Neural progenitor cell (in vitro differentiated cells): ENCODE results near the gene INTU. TPM values are rescaled to one million over a fixed set of nuclear protein-coding genes. Genes with fewer than 3 reads are reported as not detected.
"Not testable (repeated sequence)": the region's sequence is repeated elsewhere in the genome, so short reads cannot be mapped to it uniquely, and the experiment has no call there.

Experiments
- DNase-seq: peaks from one replicate; pipeline ENCODE4 v3.0.0-alpha.2; 2016; ENCODE audit warnings: low spot score
- H2AFZ ChIP-seq: fragments of 200-600 bp; sonication (generic); replicated peaks from 2 replicates; pipeline ENCODE4 v1.6.1; 2016; ENCODE audit warnings: antibody characterized with exemption
- H3F3A ChIP-seq: fragments of 200-600 bp; sonication (generic); 2 replicates; pipeline ENCODE4 v1.6.1; 2016; ENCODE audit warnings: antibody characterized with exemption, low read depth
- H3K27ac ChIP-seq: fragments of 200-600 bp; sonication (generic); 2 replicates; pipeline ENCODE4 v1.5.1; 2016; ENCODE audit warnings: mild to moderate bottlenecking
- H3K27me3 ChIP-seq: fragments of 200-600 bp; sonication (generic); 2 replicates; pipeline ENCODE4 v1.6.1; 2016; ENCODE audit warnings: mild to moderate bottlenecking, moderate library complexity
- H3K36me3 ChIP-seq: fragments of 200-600 bp; sonication (generic); 2 replicates; pipeline ENCODE4 v1.5.1; 2016
- H3K4me1 ChIP-seq: fragments of 200-600 bp; sonication (generic); 2 replicates; pipeline ENCODE4 v1.6.1; 2016; ENCODE audit warnings: mixed run types
- H3K4me2 ChIP-seq: fragments of 200-600 bp; sonication (generic); 2 replicates; pipeline ENCODE4 v1.6.1; 2016
- H3K4me3 ChIP-seq: fragments of 200-600 bp; sonication (generic); 2 replicates; pipeline ENCODE4 v1.5.1; 2016
- H3K79me2 ChIP-seq: fragments of 200-600 bp; sonication (generic); 2 replicates; pipeline ENCODE4 v1.6.1; 2016; ENCODE audit warnings: low read depth
- H3K9ac ChIP-seq: fragments of 200-600 bp; sonication (generic); 2 replicates; pipeline ENCODE4 v1.6.1; 2016
- H3K9me3 ChIP-seq: fragments of 200-600 bp; sonication (generic); 2 replicates; pipeline ENCODE4 v1.5.1; 2016; ENCODE audit warnings: low read depth
- H4K20me1 ChIP-seq: fragments of 200-600 bp; sonication (generic); 2 replicates; pipeline ENCODE4 v1.6.1; 2016; ENCODE audit warnings: low read depth
- H3K27ac Mint-ChIP-seq: 3 replicates; pipeline ENCODE4 v1.8.0; 2021; ENCODE audit warnings: mixed read lengths
- H3K27me3 Mint-ChIP-seq: 2 replicates; pipeline ENCODE4 v1.8.0; 2022; ENCODE audit warnings: low read depth, mild to moderate bottlenecking, inconsistent platforms, moderate library complexity, mixed read lengths; ENCODE audit not compliant: insufficient read depth
- H3K36me3 Mint-ChIP-seq: 3 replicates; pipeline ENCODE4 v1.8.0; 2021; ENCODE audit warnings: mixed read lengths
- H3K4me1 Mint-ChIP-seq: 3 replicates; pipeline ENCODE4 v1.8.0; 2021; ENCODE audit warnings: mixed read lengths
- H3K4me3 Mint-ChIP-seq: 3 replicates; pipeline ENCODE4 v1.8.0; 2021; ENCODE audit warnings: mild to moderate bottlenecking, moderate library complexity, mixed read lengths
- H3K9me3 Mint-ChIP-seq: 3 replicates; pipeline ENCODE4 v1.8.0; 2020; ENCODE audit warnings: mixed read lengths
- CTCF ChIP-seq: fragments of 200-600 bp; sonication (generic); IDR thresholded peaks from 2 replicates; pipeline ENCODE4 v1.5.1; 2017; ENCODE audit warnings: antibody characterized with exemption, mild to moderate bottlenecking
- EZH2 ChIP-seq: fragments of 200-600 bp; sonication (generic); IDR thresholded peaks from 2 replicates; pipeline ENCODE4 v1.6.1; 2017; ENCODE audit warnings: antibody characterized with exemption, mild to moderate bottlenecking, moderate library complexity
- EZH2phosphoT487 ChIP-seq: fragments of 200-600 bp; sonication (generic); IDR thresholded peaks from 2 replicates; pipeline ENCODE4 v1.6.1; 2017; ENCODE audit warnings: antibody characterized with exemption
- total RNA-seq: library from RNA; depleted of rRNA; stranded (reverse); fragments of >200 nt; gene quantifications from 2 replicates; pipeline ENCODE4 v1.2.3, GENCODE V29; 2015; ENCODE audit warnings: low replicate concordance

Gene INTU
- 22.0 and 31.2 TPM in 2 replicates for total RNA-seq

- no peak for TF ChIP-seq EZH2phosphoT487
- no peak for TF ChIP-seq CTCF
- no peak for TF ChIP-seq EZH2
- no peak within 1 kb of the TSS for H3K27ac ChIP-seq
- peaks cover 5% of the 10 kb centered on the region for H3K27me3 ChIP-seq
- no peaks in the 10 kb centered on the region for H3K36me3 ChIP-seq
- Mint-ChIP-seq H3K27ac (peak within 1 kb of the TSS; percentile 99), H3K36me3 (peaks cover 3% of the 10 kb centered on the region), H3K27me3 (peaks cover 2% of the 10 kb centered on the region), H3K4me1 (peaks cover 21% of the 10 kb centered on the region), H3K9me3 (no peaks in the 10 kb centered on the region), H3K4me3 (peak within 1 kb of the TSS; percentile 98)
- H3K4me1 ChIP-seq = peaks cover 5% of the 10 kb centered on the region
- no peaks in the 10 kb centered on the region for H3K9me3 ChIP-seq
- no peaks in the 10 kb centered on the region for H4K20me1 ChIP-seq
- peak within 1 kb of the TSS; percentile 72 for H3K4me3 ChIP-seq
- peak within 1 kb of the TSS; percentile 92 for H3K9ac ChIP-seq
- peak; percentile 97 for DNase-seq
- peak within 1 kb of the TSS; percentile 88 for H3K4me2 ChIP-seq
- peak within 1 kb of the TSS; percentile 98 for H2AFZ ChIP-seq
- H3K79me2 ChIP-seq = peaks cover 26% of the 10 kb centered on the region
- no peaks in the 10 kb centered on the region for H3F3A ChIP-seq
Measured at GRCh38 chr4:127632420-127633403, at the start of gene INTU. TSS of gene INTU (plus strand) at chr4:127632957. CDS start at chr4:127633035, 78 bp downstream.

GRCh38 chr4:127586496-127586895, 46.3 kb upstream of the INTU start:
- H3K4me3 Mint-ChIP-seq, DNase-seq, H3K4me2 ChIP-seq, H4K20me1 ChIP-seq, H3K4me1 ChIP-seq, H3K36me3 ChIP-seq, H3K9ac ChIP-seq, H3K79me2 ChIP-seq, H3K27me3 Mint-ChIP-seq, H3K27me3 ChIP-seq, H3K36me3 Mint-ChIP-seq, H2AFZ ChIP-seq, H3K9me3 Mint-ChIP-seq, H3K27ac Mint-ChIP-seq, H3K27ac ChIP-seq, H3F3A ChIP-seq, H3K9me3 ChIP-seq, H3K4me1 Mint-ChIP-seq, H3K4me3 ChIP-seq: not testable (repeated sequence)

GRCh38 chr4:127586922-127587571, 45.7 kb upstream of the INTU start:
- H3K27ac Mint-ChIP-seq = no peak overlapping the region
- H4K20me1 ChIP-seq = no peaks in the 10 kb centered on the region
- no peaks in the 10 kb centered on the region for H3F3A ChIP-seq
- no peaks in the 10 kb centered on the region for H3K4me1 Mint-ChIP-seq
- H3K9me3 Mint-ChIP-seq = peaks cover 8% of the 10 kb centered on the region
- no peaks in the 10 kb centered on the region for H3K4me1 ChIP-seq
- no peak overlapping the region for H3K9ac ChIP-seq
- DNase-seq = peak; percentile 67
- H3K4me2 ChIP-seq = no peak overlapping the region
- no peak overlapping the region for H3K4me3 Mint-ChIP-seq
- H3K27me3 Mint-ChIP-seq = no peaks in the 10 kb centered on the region
- H2AFZ ChIP-seq = no peak overlapping the region
- H3K36me3 ChIP-seq = no peaks in the 10 kb centered on the region
- no peaks in the 10 kb centered on the region for H3K9me3 ChIP-seq
- no peaks in the 10 kb centered on the region for H3K27me3 ChIP-seq
- no peaks in the 10 kb centered on the region for H3K36me3 Mint-ChIP-seq
- H3K27ac ChIP-seq = no peak overlapping the region
- no peak for TF ChIP-seq EZH2phosphoT487
- no peak for TF ChIP-seq EZH2
- peak; percentile 79 for TF ChIP-seq CTCF
- H3K79me2 ChIP-seq = no peaks in the 10 kb centered on the region
- H3K4me3 ChIP-seq = no peak overlapping the region

- not testable (repeated sequence) for H3K4me3 Mint-ChIP-seq, H3F3A ChIP-seq, H3K27me3 ChIP-seq, H3K4me3 ChIP-seq, H3K36me3 ChIP-seq, H2AFZ ChIP-seq, H3K27me3 Mint-ChIP-seq, H3K79me2 ChIP-seq, H3K9me3 ChIP-seq, H4K20me1 ChIP-seq, H3K4me1 ChIP-seq, H3K4me1 Mint-ChIP-seq, H3K4me2 ChIP-seq, DNase-seq, H3K27ac ChIP-seq, H3K27ac Mint-ChIP-seq, H3K9ac ChIP-seq, H3K9me3 Mint-ChIP-seq, H3K36me3 Mint-ChIP-seq
Measured at GRCh38 chr4:127589153-127589552, 43.6 kb upstream of the INTU start.
